GM18520 (cell line): ENCODE measurements around the gene SEMA5A.

ENCODE experiments used
- ATAC-seq: cut with Tn5 transposase; IDR thresholded peaks from one replicate; pipeline ENCODE4 v1.9.1; 2021; ENCODE audit not compliant: unreplicated experiment

The SEMA5A gene

DNA sequence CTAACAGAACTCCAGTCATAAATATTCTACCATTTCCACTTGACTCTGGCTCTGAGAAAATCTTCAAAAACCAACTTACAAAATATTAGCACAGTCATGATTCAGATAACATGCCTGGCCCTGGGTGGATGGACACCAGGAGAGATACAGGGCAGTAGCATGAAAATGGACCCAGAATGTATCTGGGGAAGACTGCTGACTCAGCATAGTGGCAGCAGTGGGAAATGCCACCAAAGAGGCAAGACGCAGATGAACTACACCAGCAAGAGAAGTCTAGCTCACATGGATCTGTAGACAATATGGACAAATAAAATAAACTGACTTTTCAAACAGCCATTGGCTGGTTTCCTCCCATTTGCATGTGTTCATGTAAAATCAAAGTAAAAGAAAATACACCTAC, 359.8 kb downstream of the SEMA5A start:
- no peak for ATAC-seq

DNA sequence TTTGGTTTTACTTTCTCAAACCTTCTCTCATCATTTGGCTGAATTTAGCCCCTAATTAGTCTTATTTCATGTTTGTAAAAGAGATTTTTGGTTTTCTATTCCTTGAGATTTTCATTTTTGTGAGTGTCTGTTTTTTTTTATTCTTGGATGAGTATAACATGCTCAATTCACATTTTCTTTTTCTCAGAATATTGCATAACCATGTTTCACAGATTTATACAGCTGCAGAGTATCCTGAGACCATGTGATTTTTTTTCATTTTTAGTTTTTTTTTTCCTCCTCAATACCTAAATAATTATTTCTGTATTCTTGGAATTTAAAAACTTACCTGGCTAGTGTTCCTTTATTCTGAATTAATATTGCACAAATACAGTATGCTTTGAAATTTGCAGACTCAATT, 361.9 kb downstream of the SEMA5A start:
- ATAC-seq = no peak

GRCh38 chr5:9182899-9183695, 362.8 kb downstream of the SEMA5A start:
- no peak for ATAC-seq

- no peak for ATAC-seq
Measured at GRCh38 chr5:9176641-9177040, 369.2 kb downstream of the SEMA5A start.

GRCh38 chr5:9174446-9174845, 371.4 kb downstream of the SEMA5A start:
- no peak for ATAC-seq

DNA sequence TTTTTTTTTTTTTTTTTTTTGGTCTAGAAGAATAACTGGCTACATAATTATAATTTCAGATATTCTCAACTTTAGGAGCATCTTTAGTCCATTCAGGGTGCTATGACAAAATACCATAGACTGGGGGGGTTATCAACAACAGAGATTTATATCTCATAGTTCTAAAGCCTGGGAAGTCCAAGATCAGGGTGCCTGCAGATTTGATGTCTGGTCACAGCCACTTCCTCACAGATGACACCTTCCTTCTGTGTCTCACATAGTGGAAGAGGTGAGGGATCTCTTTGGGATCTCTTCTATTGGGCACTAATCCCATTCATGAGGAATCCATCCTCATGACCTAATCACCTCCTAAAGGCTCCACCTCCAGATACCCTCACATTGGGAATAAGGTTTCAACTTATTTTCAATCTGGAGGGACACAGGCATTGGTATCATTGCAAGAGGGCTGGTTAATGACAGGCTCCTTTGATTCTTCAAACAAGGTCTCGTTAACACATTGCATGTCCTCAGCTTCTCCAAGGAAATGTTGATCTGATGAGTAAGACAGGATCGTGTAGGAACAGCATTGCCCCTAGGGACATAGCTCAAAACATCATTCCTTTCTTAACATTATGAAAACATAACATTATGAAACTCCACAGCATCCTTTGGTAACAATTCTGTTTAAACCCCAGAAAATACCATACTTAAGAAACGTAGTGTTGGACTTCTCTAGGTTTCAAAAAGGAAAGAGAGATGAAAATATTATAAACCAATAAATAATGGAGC, 372.4 kb downstream of the SEMA5A start:
- ATAC-seq = no peak

- ATAC-seq = no peak
Measured at GRCh38 chr5:9170026-9170425, 375.8 kb downstream of the SEMA5A start.

DNA sequence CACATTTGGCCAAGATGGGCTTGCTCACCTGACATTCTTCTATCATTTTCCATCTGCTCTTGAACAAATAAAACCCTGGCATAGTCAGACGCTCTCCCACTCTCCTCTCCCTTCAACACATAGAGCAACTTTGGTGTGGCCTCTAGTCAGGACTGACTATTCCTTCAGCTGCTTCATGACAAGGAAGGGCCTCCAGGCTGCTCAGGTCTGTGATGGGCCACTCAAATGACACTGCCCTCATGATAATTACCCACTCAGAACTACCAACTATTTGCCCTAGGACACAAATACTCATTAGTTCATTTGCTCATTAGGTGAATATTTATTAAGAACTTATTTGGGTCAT, 376.3 kb downstream of the SEMA5A start:
- ATAC-seq = no peak

DNA sequence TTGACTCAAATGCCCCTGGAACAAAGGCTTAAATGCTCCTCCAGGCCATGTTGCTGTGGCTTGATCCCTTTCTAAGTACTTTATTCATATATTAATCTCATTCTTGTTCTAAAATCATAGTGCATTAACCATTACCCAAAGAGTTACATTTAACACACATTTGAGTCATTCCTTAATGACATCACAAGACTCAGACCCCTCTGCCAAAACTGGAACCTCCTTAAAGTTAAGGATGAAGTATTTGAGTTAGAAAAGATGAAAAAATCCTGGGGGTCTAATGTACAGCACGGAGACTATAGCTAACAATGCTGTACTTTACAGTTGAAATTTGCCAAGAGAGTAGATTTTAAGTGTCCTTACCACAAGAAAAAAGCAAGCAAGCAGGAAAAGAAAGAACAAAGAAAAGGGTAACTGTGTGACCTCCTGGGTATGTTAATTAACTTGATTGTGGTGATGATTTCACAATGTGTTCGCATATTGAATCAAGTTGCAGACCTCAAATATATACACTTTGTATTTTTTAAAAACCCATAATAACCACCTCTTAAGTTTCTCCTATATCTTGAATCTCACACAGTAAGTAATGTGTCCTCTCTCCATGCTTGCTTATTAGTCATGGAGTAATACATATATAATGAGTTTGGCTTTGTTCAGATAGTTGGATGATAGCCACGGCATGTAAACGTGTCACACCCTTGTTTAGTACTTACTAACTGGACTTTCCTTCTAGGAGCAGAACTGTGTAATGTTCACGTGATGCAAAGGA, 376.9 kb downstream of the SEMA5A start:
- ATAC-seq = no peak

GRCh38 chr5:9166202-9167112, 379.4 kb downstream of the SEMA5A start:
- no peak for ATAC-seq

- no peak for ATAC-seq
Measured at GRCh38 chr5:9165546-9165945, 380.3 kb downstream of the SEMA5A start.

GRCh38 chr5:9160747-9161146, 385.1 kb downstream of the SEMA5A start:
- no peak for ATAC-seq

GRCh38 chr5:9157811-9158210, 388.1 kb downstream of the SEMA5A start:
- ATAC-seq = no peak

- ATAC-seq = no peak
Measured at GRCh38 chr5:9157020-9157419, 388.9 kb downstream of the SEMA5A start.

- no peak for ATAC-seq
Measured at GRCh38 chr5:9156282-9156681, 389.6 kb downstream of the SEMA5A start.

GRCh38 chr5:9151684-9152427, 394.0 kb downstream of the SEMA5A start:
- ATAC-seq = no peak

- ATAC-seq = no peak
Measured at GRCh38 chr5:9149988-9150387, 395.9 kb downstream of the SEMA5A start.

DNA sequence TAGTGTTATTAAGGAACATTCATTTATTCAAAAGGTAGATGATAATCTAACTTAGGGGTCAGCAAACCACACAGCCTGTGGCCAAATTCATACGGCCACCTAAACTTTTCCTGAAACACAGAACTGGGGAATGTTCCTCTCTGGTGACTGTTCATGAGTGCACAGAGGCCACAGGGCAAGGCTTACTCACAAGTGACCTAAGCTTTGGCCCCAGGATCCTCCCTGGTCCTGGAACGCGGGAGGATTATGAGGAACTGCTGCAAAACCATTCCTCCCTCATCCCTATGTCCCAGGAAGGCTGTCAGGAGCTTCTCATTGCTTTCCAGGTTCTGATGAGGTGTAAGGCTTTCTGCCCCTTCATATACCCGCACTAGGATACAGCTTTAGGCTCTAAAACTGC, 397.6 kb downstream of the SEMA5A start:
- no peak for ATAC-seq

- ATAC-seq = no peak
Measured at GRCh38 chr5:9140711-9141110, 405.2 kb downstream of the SEMA5A start.

GRCh38 chr5:9140202-9140601, 405.7 kb downstream of the SEMA5A start:
- no peak for ATAC-seq
